NCI-H226 (cell line): ENCODE results near the gene PIP4K2C.
"Not testable (repeated sequence)": the region's sequence is repeated elsewhere in the genome, so short reads cannot be mapped to it uniquely, and the experiment has no call there.

Experiments
- DNase-seq: peaks from one replicate; pipeline ENCODE4 v3.0.0-alpha.2; 2015

PIP4K2C gene

GRCh38 chr12:57560516-57560915, 30.5 kb upstream of the PIP4K2C start:
- DNase-seq, result no peak

- not testable (repeated sequence) for DNase-seq
Observed at GRCh38 chr12:57561117-57561516, 29.9 kb upstream of the PIP4K2C start.

GRCh38 chr12:57563358-57563757, 27.6 kb upstream of the PIP4K2C start:
- DNase-seq, result no peak

- DNase-seq, result no peak
Observed at GRCh38 chr12:57564178-57564740, 26.7 kb upstream of the PIP4K2C start.

GRCh38 chr12:57568838-57569237, 22.2 kb upstream of the PIP4K2C start:
- no peak for DNase-seq

- no peak for DNase-seq
Observed at GRCh38 chr12:57569858-57570257, 21.1 kb upstream of the PIP4K2C start.

GRCh38 chr12:57570438-57570837, 20.6 kb upstream of the PIP4K2C start:
- not testable (repeated sequence) for DNase-seq

- DNase-seq, result no peak
Observed at GRCh38 chr12:57571926-57572762, 18.8 kb upstream of the PIP4K2C start.

GRCh38 chr12:57574795-57575194, 16.2 kb upstream of the PIP4K2C start:
- DNase-seq, result no peak

GRCh38 chr12:57575771-57576612, 15.0 kb upstream of the PIP4K2C start:
- no peak for DNase-seq

GRCh38 chr12:57576613-57577160, 14.3 kb upstream of the PIP4K2C start:
- DNase-seq, result no peak

GRCh38 chr12:57577981-57578758, 12.8 kb upstream of the PIP4K2C start:
- DNase-seq, result no peak

- no peak for DNase-seq
Observed at GRCh38 chr12:57579011-57579410, 12.0 kb upstream of the PIP4K2C start.

GRCh38 chr12:57579677-57580465, 11.1 kb upstream of the PIP4K2C start:
- DNase-seq, result no peak

- no peak for DNase-seq
Observed at GRCh38 chr12:57580466-57580795, 10.6 kb upstream of the PIP4K2C start.

- no peak for DNase-seq
Observed at GRCh38 chr12:57581802-57582201, 9.2 kb upstream of the PIP4K2C start.

- no peak for DNase-seq
Observed at GRCh38 chr12:57582440-57582839, 8.6 kb upstream of the PIP4K2C start.

- peak; percentile 64 for DNase-seq
Observed at GRCh38 chr12:57583008-57583831, 7.8 kb upstream of the PIP4K2C start.

- DNase-seq, result no peak
Observed at GRCh38 chr12:57584050-57584449, 6.9 kb upstream of the PIP4K2C start.

- DNase-seq, result no peak
Observed at GRCh38 chr12:57584690-57585089, 6.3 kb upstream of the PIP4K2C start.

GRCh38 chr12:57585156-57585555, 5.8 kb upstream of the PIP4K2C start:
- DNase-seq, result no peak
